Measurements from ENCODE around the gene DNAH12. TPM values are rescaled to one million over a fixed set of nuclear protein-coding genes. Genes with fewer than 3 reads are reported as not detected.
A peak's percentile ranks its signal among the peaks of the same experiment; 100 is the strongest.

DNAH12 gene
- total and polyA plus RNA-seq, 2 donors (not counting 3 experiments of a cell fraction or from before 2014, with no cell fraction given), result 0.06 to 0.20 TPM

- dilution Hi-C loops (cut with MboI; ENCODE audit: extremely low pct_ligation_motif_present, low sequenced_read_pairs), result no loop called here
- POLR2A ChIA-PET, result interaction anchor here (0.9 to 1.0 kb wide), 2 partner anchors 192 to 199 kb away, joined by 3 to 5 read pairs; no protein-coding TSS in a partner anchor
These were observed 146.7 kb downstream of the DNAH12 start for GRCh38 chr3:57397175-57398026.

More at GRCh38 chr3:57397175-57398026, 146.7 kb downstream of the DNAH12 start:
- no peak overlapping the region for H3K4me3 ChIP-seq (replicated peaks in 1 of 3; ENCODE audit: insufficient read depth in 1 of 3, low read depth in 1 of 3, low read length in 3 of 3)
- no peak for TF ChIP-seq GATA2 (IDR thresholded peaks at IDR 0.05; ENCODE audit: insufficient read depth, insufficient read length, low read depth, low read length)
- TF ChIP-seq CTCF (IDR thresholded peaks at IDR 0.05; ENCODE audit: extremely low read depth in 1 of 2, insufficient read depth in 1 of 2, low read depth in 1 of 2, low read length in 2 of 2), result peak; percentile 90 to 95
- peak overlapping the region; percentile 97 for H2AFZ ChIP-seq (ENCODE audit: low read depth, low read length)
- BruUV-seq (replicated peaks), result no TSS peak
- no peak overlapping the region for H3K27ac ChIP-seq (ENCODE audit: insufficient read depth, low read depth, low read length)
- H3K4me1 ChIP-seq (ENCODE audit: control insufficient read depth, extremely low read depth, insufficient read depth, low read length), result no peaks in the 10 kb centered on the region
- intact Hi-C loops (cut with micrococcal nuclease), result loop anchor here (1.0 to 2.0 kb wide), 7 partner anchors 37 to 456 kb away; partner anchors contain the start of genes ARF4, DENND6A and SLMAP
- no peaks in the 10 kb centered on the region for H3K9me1 ChIP-seq (replicated peaks; ENCODE audit: control insufficient read depth, extremely low read depth, insufficient read depth, low read length)
- peak overlapping the region; percentile 51 for H3K4me2 ChIP-seq (ENCODE audit: insufficient read depth, low read length)
- CTCF ChIA-PET, result interaction anchor here (0.6 to 3.1 kb wide), 95 partner anchors 9 to 655 kb away, joined by 3 to 138 read pairs (median 5); partner anchors contain the start of genes APPL1, ARF4, DENND6A and DNAH12
- DNase-seq (ENCODE audit: low read depth, low spot score) (peak; percentile 62), FAIRE-seq (no peak)
- H3K79me2 ChIP-seq (ENCODE audit: control insufficient read depth, insufficient read depth, low read length), result no peaks in the 10 kb centered on the region
- no peaks in the 10 kb centered on the region for H4K20me1 ChIP-seq (replicated peaks; ENCODE audit: control insufficient read depth, extremely low read depth, insufficient read depth, low read length)
- no peaks in the 10 kb centered on the region for H3K36me3 ChIP-seq (ENCODE audit: control insufficient read depth in 2 of 2, extremely low read depth in 1 of 2, insufficient read depth in 2 of 2, low read length in 2 of 2)
- no peaks in the 10 kb centered on the region for H3K9me3 ChIP-seq (replicated peaks; ENCODE audit: control insufficient read depth, insufficient read depth, low read length)
- no peaks in the 10 kb centered on the region for H3K27me3 ChIP-seq (ENCODE audit: control insufficient read depth in 2 of 2, insufficient read depth in 2 of 2, low read length in 2 of 2)
- H3K9ac ChIP-seq (replicated peaks; ENCODE audit: extremely low read depth, insufficient read depth, low read length), result no peak overlapping the region
